ENCODE measurements around the gene ATP10B. TPM values are rescaled to one million over a fixed set of nuclear protein-coding genes. Genes with fewer than 3 reads are reported as not detected.

Gene ATP10B
- total RNA-seq, 1 donor from 2014 or later = under 0.01 TPM

GRCh38 chr5:160643616-160644240 lies 208.3 kb downstream of the ATP10B start:
- no peak overlapping the region for H3K27ac ChIP-seq (ENCODE audit: low read depth, low read length)
- no peak overlapping the region for H3K4me3 ChIP-seq (ENCODE audit: low read length in 3 of 3)
- H3K9me3 ChIP-seq (ENCODE audit: control insufficient read depth in 3 of 3, low read length in 3 of 3) = no peaks in the 10 kb centered on the region
- no peaks in the 10 kb centered on the region for H3K36me3 ChIP-seq (ENCODE audit: control insufficient read depth in 3 of 3, insufficient read depth in 3 of 3, low read length in 3 of 3)
- H3K9ac ChIP-seq (ENCODE audit: low read depth in 1 of 3, low read length in 3 of 3) = no peak overlapping the region
- no peaks in the 10 kb centered on the region for H3K27me3 ChIP-seq (ENCODE audit: control insufficient read depth in 3 of 3, insufficient read depth in 3 of 3, low read length in 3 of 3)
- H3K4me1 ChIP-seq (ENCODE audit: control insufficient read depth in 3 of 3, insufficient read depth in 3 of 3, low read length in 3 of 3) = no peaks in the 10 kb centered on the region

- Histone ChIP-seq H3K9ac (ENCODE audit: low read depth in 1 of 3, low read length in 3 of 3) (no peak overlapping the region), H3K4me1 (ENCODE audit: control insufficient read depth in 3 of 3, insufficient read depth in 3 of 3, low read length in 3 of 3) (no peaks in the 10 kb centered on the region)
These were observed 210.6 kb downstream of the ATP10B start for GRCh38 chr5:160641405-160641804.

DNA sequence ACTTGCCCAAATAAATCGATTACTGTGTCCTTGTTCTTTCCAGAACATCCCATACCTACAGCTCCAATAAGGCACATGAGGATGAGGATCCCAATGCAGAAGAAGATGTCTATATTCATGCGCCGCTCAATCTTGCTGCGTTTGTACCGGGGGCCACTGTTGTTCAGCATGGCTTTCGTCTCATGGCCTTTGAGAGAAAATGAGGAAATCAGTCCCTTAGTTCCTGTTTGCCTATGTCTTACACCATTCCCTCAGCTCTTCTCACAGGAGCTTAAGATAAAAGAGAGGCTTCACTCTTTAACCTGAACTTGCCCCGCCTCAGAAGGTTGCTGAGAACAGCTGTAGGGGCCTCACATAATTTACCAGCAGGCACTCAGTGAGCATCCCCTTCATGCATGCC lies 211.6 kb downstream of the ATP10B start:
- no peak overlapping the region for H3K9ac ChIP-seq (ENCODE audit: low read depth in 1 of 3, low read length in 3 of 3)
- H3K4me3 ChIP-seq (ENCODE audit: low read length in 3 of 3) = no peak overlapping the region
- H3K4me1 ChIP-seq (ENCODE audit: control insufficient read depth in 3 of 3, insufficient read depth in 3 of 3, low read length in 3 of 3) = no peaks in the 10 kb centered on the region
- no peak overlapping the region for H3K27ac ChIP-seq (ENCODE audit: low read depth, low read length)
- peaks cover 0 to 3% (median 0%) of the 10 kb centered on the region in 3 donors for H3K27me3 ChIP-seq (ENCODE audit: control insufficient read depth in 3 of 3, insufficient read depth in 3 of 3, low read length in 3 of 3)
- H3K9me3 ChIP-seq (ENCODE audit: control insufficient read depth in 3 of 3, low read length in 3 of 3) = no peaks in the 10 kb centered on the region
- H3K36me3 ChIP-seq (ENCODE audit: control insufficient read depth in 3 of 3, insufficient read depth in 3 of 3, low read length in 3 of 3) = no peaks in the 10 kb centered on the region

More at GRCh38 chr5:160641405-160641804, 210.6 kb downstream of the ATP10B start:
- Histone ChIP-seq H3K27ac (ENCODE audit: low read depth, low read length) (no peak overlapping the region), H3K4me3 (ENCODE audit: low read length in 3 of 3) (no peak overlapping the region), H3K27me3 (ENCODE audit: control insufficient read depth in 3 of 3, insufficient read depth in 3 of 3, low read length in 3 of 3) (peaks cover 0 to under 1% (median 0%) of the 10 kb centered on the region in 3 donors), H3K9me3 (ENCODE audit: control insufficient read depth in 3 of 3, low read length in 3 of 3) (no peaks in the 10 kb centered on the region), H3K36me3 (ENCODE audit: control insufficient read depth in 3 of 3, insufficient read depth in 3 of 3, low read length in 3 of 3) (no peaks in the 10 kb centered on the region)

GRCh38 chr5:160638161-160638742 lies 213.8 kb downstream of the ATP10B start:
- Histone ChIP-seq H3K27ac (ENCODE audit: low read depth, low read length) (no peak overlapping the region), H3K4me3 (ENCODE audit: low read length in 3 of 3) (no peak overlapping the region), H3K9ac (ENCODE audit: low read depth in 1 of 3, low read length in 3 of 3) (no peak overlapping the region), H3K4me1 (ENCODE audit: control insufficient read depth in 3 of 3, insufficient read depth in 3 of 3, low read length in 3 of 3) (no peaks in the 10 kb centered on the region), H3K9me3 (ENCODE audit: control insufficient read depth in 3 of 3, low read length in 3 of 3) (no peaks in the 10 kb centered on the region), H3K36me3 (ENCODE audit: control insufficient read depth in 3 of 3, insufficient read depth in 3 of 3, low read length in 3 of 3) (no peaks in the 10 kb centered on the region), H3K27me3 (ENCODE audit: control insufficient read depth in 3 of 3, insufficient read depth in 3 of 3, low read length in 3 of 3) (peaks cover 0 to 3% (median 0%) of the 10 kb centered on the region in 3 donors)

DNA sequence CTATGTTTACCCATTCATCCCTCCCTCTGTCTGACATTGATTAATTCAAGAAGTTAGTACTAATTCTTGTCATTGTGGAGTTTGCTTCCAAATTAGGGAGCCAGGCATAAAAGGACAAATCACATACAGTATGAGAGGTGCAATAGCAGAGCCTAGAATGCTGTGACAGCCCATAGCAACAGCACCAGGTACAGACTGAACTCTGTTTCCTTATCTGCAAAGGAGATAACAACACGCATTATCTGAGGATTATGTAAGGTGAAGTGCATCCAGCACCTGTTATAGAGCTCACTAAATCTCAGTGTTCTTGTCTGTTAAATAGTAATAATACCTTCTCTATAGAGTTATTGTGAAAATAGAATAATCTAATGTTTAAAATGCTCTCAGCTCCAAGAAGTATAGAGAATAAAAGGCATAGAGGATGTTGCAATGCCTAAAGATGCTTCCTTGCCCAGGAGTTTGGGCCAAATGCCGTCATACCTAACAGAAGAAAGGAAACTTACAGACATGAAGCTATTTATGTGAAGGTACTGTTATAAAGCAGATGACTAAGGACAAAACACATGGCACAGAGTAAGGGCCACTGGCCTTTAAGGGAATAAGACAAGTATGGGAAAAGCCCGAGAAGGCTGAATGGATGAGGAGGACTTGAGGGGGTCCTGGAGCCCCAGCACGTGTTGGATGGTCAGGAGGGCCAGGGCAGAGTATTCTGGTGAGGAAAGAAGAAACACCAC lies 214.5 kb downstream of the ATP10B start:
- Histone ChIP-seq H3K4me1 (ENCODE audit: control insufficient read depth in 3 of 3, insufficient read depth in 3 of 3, low read length in 3 of 3) (no peaks in the 10 kb centered on the region), H3K36me3 (ENCODE audit: control insufficient read depth in 3 of 3, insufficient read depth in 3 of 3, low read length in 3 of 3) (no peaks in the 10 kb centered on the region), H3K27ac (ENCODE audit: low read depth, low read length) (no peak overlapping the region), H3K4me3 (ENCODE audit: low read length in 3 of 3) (no peak overlapping the region), H3K9me3 (ENCODE audit: control insufficient read depth in 3 of 3, low read length in 3 of 3) (no peaks in the 10 kb centered on the region), H3K27me3 (ENCODE audit: control insufficient read depth in 3 of 3, insufficient read depth in 3 of 3, low read length in 3 of 3) (peaks cover 0 to 3% (median 0%) of the 10 kb centered on the region in 3 donors), H3K9ac (ENCODE audit: low read depth in 1 of 3, low read length in 3 of 3) (no peak overlapping the region)

- H3K27me3 ChIP-seq (ENCODE audit: control insufficient read depth in 3 of 3, insufficient read depth in 3 of 3, low read length in 3 of 3) = peaks cover 0 to 3% (median 0%) of the 10 kb centered on the region in 3 donors
- H3K36me3 ChIP-seq (ENCODE audit: control insufficient read depth in 3 of 3, insufficient read depth in 3 of 3, low read length in 3 of 3) = no peaks in the 10 kb centered on the region
- H3K27ac ChIP-seq (ENCODE audit: low read depth, low read length) = no peak overlapping the region
- no peak overlapping the region for H3K4me3 ChIP-seq (ENCODE audit: low read length in 3 of 3)
- H3K4me1 ChIP-seq (ENCODE audit: control insufficient read depth in 3 of 3, insufficient read depth in 3 of 3, low read length in 3 of 3) = no peaks in the 10 kb centered on the region
- H3K9ac ChIP-seq (ENCODE audit: low read depth in 1 of 3, low read length in 3 of 3) = no peak overlapping the region
- no peaks in the 10 kb centered on the region for H3K9me3 ChIP-seq (ENCODE audit: control insufficient read depth in 3 of 3, low read length in 3 of 3)
These were observed 216.3 kb downstream of the ATP10B start for GRCh38 chr5:160635663-160636062.

DNA sequence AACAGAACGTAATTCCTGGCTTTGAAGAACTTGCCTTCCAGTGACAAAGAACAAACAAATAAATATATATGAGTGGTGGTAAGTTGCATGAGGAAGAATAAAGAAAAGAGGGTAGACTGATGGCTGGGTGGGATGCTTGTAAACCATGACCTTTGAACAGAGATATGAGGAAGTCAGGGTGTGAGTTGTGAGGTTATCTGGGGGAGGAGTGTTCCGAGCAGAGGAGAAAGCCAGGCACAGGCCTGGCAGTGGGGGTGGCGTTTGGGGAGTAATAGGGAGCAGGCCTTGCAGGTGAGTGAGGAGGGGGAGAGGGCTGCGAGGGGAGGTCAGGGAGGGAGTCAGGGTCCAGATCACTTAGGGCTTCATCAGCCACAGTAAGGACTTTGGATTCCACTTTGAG lies 217.0 kb downstream of the ATP10B start:
- no peak overlapping the region for H3K9ac ChIP-seq (ENCODE audit: low read depth in 1 of 3, low read length in 3 of 3)
- no peaks in the 10 kb centered on the region for H3K36me3 ChIP-seq (ENCODE audit: control insufficient read depth in 3 of 3, insufficient read depth in 3 of 3, low read length in 3 of 3)
- no peaks in the 10 kb centered on the region for H3K9me3 ChIP-seq (ENCODE audit: control insufficient read depth in 3 of 3, low read length in 3 of 3)
- no peaks in the 10 kb centered on the region for H3K4me1 ChIP-seq (ENCODE audit: control insufficient read depth in 3 of 3, insufficient read depth in 3 of 3, low read length in 3 of 3)
- H3K4me3 ChIP-seq (ENCODE audit: low read length in 3 of 3) = no peak overlapping the region
- H3K27me3 ChIP-seq (ENCODE audit: control insufficient read depth in 3 of 3, insufficient read depth in 3 of 3, low read length in 3 of 3) = peaks cover 0 to 3% (median 0%) of the 10 kb centered on the region in 3 donors
- no peak overlapping the region for H3K27ac ChIP-seq (ENCODE audit: low read depth, low read length)

- Histone ChIP-seq H3K27ac (ENCODE audit: low read depth, low read length) (no peak overlapping the region), H3K4me3 (ENCODE audit: low read length in 3 of 3) (no peak overlapping the region), H3K9me3 (ENCODE audit: control insufficient read depth in 3 of 3, low read length in 3 of 3) (no peaks in the 10 kb centered on the region), H3K9ac (ENCODE audit: low read depth in 1 of 3, low read length in 3 of 3) (no peak overlapping the region), H3K4me1 (ENCODE audit: control insufficient read depth in 3 of 3, insufficient read depth in 3 of 3, low read length in 3 of 3) (no peaks in the 10 kb centered on the region), H3K27me3 (ENCODE audit: control insufficient read depth in 3 of 3, insufficient read depth in 3 of 3, low read length in 3 of 3) (peaks cover 0 to 4% (median 0%) of the 10 kb centered on the region in 3 donors), H3K36me3 (ENCODE audit: control insufficient read depth in 3 of 3, insufficient read depth in 3 of 3, low read length in 3 of 3) (no peaks in the 10 kb centered on the region)
These were observed 223.0 kb downstream of the ATP10B start for GRCh38 chr5:160629003-160629402.

DNA sequence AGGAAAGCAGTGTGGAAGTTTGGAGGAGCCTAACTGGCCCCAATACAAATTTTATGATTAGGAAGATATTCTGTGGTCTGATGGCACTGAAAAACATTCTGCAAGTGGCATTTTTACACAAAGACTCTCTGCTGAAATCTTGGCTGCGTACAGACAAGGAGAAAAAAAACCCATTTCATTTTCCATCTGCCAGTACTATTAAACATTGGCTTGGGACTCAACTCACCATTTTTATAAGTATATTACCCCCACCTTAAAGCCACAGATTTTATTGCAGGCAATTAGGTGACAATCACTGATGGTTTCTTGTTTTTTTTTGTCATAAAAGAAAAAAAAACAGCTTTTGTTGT lies 223.4 kb downstream of the ATP10B start:
- peaks cover 0 to 4% (median 0%) of the 10 kb centered on the region in 3 donors for H3K27me3 ChIP-seq (ENCODE audit: control insufficient read depth in 3 of 3, insufficient read depth in 3 of 3, low read length in 3 of 3)
- no peaks in the 10 kb centered on the region for H3K36me3 ChIP-seq (ENCODE audit: control insufficient read depth in 3 of 3, insufficient read depth in 3 of 3, low read length in 3 of 3)
- H3K27ac ChIP-seq (ENCODE audit: low read depth, low read length) = no peak overlapping the region
- no peaks in the 10 kb centered on the region for H3K9me3 ChIP-seq (ENCODE audit: control insufficient read depth in 3 of 3, low read length in 3 of 3)
- no peak overlapping the region for H3K9ac ChIP-seq (ENCODE audit: low read depth in 1 of 3, low read length in 3 of 3)
- no peak overlapping the region for H3K4me3 ChIP-seq (ENCODE audit: low read length in 3 of 3)
- H3K4me1 ChIP-seq (ENCODE audit: control insufficient read depth in 3 of 3, insufficient read depth in 3 of 3, low read length in 3 of 3) = no peaks in the 10 kb centered on the region
